Measurements from ENCODE around the gene MAN2A2.
"Not testable (repeated sequence)": the region's sequence is repeated elsewhere in the genome, so short reads cannot be mapped to it uniquely, and the experiment has no call there.

The MAN2A2 gene

GRCh38 chr15:90918034-90918788 lies 15.1 kb downstream of the MAN2A2 start:
- no peak for DNase-seq (ENCODE audit: low read depth, low spot score)

DNA sequence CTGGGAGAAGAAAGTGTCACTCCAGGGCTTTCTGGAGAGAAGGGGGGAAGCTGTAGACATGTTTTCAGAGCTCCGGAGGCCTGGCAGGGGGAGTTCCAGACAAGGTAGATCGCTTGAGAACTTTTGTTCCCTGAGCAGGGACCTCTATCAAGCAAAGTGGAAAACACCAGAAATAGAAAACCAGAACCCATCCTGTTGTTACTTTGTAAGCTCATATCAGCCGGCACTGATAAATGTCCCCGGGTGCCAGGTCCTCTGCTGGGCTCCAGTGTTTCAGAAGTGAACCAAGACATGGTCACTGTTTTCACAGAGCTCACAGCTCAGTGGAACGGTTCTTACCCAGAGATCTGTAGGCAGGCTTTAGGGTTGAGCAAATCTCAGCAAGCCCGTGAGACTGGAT lies 15.7 kb downstream of the MAN2A2 start:
- DNase-seq (ENCODE audit: low read depth, low spot score): no peak

- DNase-seq (ENCODE audit: low read depth, low spot score): no peak
Observed at GRCh38 chr15:90921887-90922286, 18.8 kb downstream of the MAN2A2 start.

- DNase-seq (ENCODE audit: low read depth, low spot score): not testable (repeated sequence)
Observed at GRCh38 chr15:90922712-90923322, 19.7 kb downstream of the MAN2A2 start.

- DNase-seq (ENCODE audit: low read depth, low spot score): no peak
Observed at GRCh38 chr15:90924375-90924774, 21.3 kb downstream of the MAN2A2 start.

GRCh38 chr15:90926766-90927165 lies 23.7 kb downstream of the MAN2A2 start:
- DNase-seq (ENCODE audit: low read depth, low spot score): not testable (repeated sequence)

DNA sequence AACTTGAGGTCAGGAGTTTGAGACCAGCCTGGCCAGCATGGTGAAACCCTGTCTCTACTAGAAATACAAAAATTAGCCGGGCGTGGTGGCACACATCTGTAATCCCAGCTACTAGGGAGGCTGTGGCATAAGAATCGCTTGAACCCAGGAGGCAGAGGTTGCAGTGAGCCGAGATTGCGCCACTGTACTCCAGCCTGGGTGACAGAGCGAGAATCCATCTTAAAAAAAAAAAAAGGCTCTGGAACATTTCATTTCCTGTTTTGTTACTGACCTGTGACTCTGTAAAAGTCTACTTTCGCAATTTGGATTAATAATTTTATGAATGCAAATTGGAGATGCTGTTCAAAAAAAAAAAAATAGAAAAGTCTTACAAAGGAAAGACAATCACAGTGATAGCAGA lies 25.0 kb downstream of the MAN2A2 start:
- not testable (repeated sequence) for DNase-seq (ENCODE audit: low read depth, low spot score)

DNA sequence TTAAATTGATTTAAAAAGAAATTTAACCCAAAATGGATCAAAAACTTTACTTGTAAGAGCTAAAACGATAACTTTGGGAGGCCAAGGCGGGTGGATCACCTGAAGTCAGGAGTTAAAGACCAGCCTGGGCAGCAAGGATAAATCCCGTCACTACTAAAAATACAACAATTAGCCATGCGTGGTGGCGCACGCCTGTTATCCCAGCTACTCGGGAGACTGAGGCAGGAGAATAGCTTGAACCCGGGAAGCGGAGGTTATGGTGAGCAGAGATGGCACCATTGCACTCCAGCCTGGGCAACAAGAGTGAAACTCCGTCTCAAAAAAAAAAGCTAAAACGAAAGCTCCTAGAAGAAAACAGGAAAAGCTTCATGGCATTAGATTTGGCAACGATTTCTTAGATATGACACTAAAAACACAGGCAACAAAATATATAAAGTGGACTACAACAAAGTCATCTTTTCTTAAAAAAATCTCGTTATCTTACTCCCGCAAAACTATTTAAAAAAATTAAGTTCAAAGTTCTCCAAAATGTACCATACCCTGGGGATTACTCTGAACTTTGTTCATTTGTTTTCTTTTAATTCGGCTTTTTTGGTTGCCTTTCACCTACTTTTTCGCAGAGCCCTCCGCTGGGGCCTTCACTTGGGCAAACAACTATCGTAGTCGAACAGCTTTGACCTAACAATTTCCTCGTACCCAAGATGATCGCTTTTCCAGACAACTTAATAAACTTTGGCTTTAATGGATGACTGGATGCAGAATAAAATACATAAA lies 26.3 kb downstream of the MAN2A2 start:
- no peak for DNase-seq (ENCODE audit: low read depth, low spot score)

DNA sequence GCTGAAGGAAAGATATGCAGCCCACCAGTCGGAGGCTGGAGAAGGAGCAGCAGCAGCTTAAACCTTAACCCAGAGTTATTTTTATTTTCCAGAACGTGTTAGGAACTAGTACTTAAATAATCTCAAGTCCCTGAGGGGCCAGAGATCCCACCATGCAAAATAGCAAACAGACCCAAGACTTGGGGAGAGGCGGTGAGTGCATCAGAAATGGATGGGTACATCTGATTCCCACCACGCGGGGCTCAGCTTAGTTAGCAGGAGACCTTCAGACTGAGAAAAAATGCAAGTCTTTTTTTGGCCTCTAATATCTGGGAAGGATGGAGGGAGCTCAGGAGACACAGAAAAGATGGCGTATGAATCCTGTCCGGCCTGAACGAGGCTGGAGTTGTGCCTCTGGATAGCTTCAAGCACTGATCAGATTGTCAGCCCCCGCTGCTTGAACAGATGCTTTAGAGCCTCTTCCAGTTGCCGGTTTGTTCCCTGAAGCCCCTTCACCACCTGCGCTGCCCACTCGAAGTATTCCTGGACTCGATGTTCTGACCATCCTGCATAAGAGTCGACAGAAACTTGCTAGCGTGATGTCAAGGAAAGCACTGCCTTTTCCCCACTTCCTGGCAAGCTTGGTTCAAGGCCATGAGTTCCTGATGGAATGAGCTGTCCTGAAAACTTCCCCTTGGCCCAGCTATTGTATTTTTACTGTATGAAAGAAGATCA lies 27.9 kb downstream of the MAN2A2 start:
- DNase-seq (ENCODE audit: low read depth, low spot score): no peak

- DNase-seq (ENCODE audit: low read depth, low spot score): no peak
Observed at GRCh38 chr15:90931575-90931827, 28.4 kb downstream of the MAN2A2 start.

DNA sequence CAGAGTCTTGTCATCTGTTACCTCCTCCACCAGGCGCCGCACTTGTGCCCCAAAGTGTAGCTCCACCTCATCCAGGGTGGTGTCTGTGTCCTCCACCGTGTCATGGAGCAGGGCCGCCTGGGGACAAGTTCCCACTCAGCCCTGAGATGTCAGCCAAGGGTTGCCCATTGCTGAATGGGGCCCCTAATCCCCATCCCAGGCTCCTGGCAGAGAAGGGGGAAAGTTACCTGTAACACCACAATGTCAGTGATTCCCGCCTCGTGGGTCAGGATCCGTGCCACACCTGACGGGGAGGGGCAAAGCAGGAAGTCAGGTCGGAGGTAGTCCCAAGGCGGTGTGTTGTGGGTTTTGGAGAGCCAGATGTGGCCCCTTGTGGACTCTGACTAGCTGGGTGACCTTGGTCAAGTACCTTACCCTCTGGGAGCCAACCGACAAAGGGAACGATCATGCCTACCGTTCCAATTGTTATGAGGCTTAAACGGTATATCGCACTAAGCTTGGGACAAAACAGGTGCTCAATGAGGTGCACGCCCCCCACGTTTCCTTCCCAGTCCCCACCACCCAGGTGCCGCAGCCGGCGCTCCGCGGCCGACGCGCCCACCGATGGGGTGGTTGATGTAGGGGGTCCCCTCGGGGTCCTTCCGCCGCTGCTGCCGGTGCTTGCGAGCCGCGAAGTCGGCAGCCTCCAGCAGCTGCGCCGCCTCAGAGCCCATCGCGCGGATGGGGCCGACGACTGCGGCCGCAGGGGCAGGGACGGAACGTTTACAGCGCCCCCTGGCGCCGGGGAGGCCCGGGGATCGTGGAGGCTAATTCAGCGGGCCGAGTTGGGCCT lies 28.9 kb downstream of the MAN2A2 start, which contains the start of gene HDDC3:
Gene HDDC3 (minus strand): TSS at position 722 of the 832 bp plus-strand sequence. CDS start 9 bp downstream, at position 713.
- peak; percentile 77 for DNase-seq (ENCODE audit: low read depth, low spot score)

GRCh38 chr15:90932660-90932991 lies 29.5 kb downstream of the MAN2A2 start:
- no peak for DNase-seq (ENCODE audit: low read depth, low spot score)

DNA sequence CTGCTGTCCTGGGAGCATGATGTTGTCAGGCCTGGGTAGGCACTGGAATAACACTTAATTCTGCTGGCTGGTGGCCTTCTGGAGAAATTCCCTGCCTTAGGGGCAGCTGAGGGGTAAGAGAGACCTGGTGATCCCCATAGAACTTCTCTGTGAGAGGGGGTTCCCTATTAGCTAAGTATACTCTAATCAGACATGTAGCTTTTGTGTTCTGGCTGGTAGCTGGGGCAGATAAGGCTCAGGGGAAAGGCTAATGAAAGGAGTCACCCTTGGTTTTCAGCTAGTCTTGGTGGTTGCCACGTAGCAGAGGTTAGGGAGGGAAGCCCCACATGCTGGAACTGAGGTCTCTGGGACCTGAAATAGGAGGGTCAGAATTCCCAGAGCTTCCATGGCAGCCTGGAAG lies 30.2 kb downstream of the MAN2A2 start:
- DNase-seq (ENCODE audit: low read depth, low spot score): no peak

DNA sequence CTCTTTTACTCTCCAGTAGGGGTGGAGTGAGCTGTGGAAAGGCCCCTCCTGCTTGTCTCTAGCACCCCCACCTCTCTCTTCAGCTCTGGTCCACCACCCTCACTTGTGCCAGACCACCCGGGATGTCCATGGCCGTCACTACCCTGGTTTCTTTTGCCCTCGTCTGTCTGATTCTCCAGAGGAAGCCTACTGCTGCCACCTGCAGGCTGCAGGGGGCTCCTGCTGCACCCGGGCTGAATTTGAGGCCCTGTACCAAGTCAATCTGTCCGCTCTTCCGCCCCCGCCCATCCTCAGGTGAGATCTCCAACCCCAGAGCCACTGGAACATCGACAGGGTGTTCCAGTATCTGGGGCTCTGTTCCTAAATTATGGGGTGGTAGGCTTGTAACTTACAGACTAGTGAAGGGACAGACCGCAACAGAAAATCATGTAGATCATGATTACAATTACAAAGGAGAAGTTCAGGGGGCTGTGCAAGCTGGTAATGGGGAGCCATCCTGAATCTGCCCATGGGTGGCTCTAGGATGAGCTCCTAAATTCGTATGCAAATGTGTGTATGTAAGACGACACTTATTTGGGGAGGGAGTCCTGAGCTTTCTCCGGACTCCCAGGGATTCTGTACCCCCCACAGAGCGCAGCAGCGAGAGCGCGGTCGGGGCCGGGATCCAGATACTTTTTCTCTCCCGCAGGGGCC lies 31.3 kb downstream of the MAN2A2 start:
- peak; percentile 70 for DNase-seq (ENCODE audit: low read depth, low spot score)

GRCh38 chr15:90934949-90935751 lies 32.0 kb downstream of the MAN2A2 start, which contains the start of gene UNC45A:
TSS of gene UNC45A (plus strand) at chr15:90935285. CDS start at chr15:90935325, 40 bp downstream.
- peak; percentile 94 for DNase-seq (ENCODE audit: low read depth, low spot score)

- no peak for DNase-seq (ENCODE audit: low read depth, low spot score)
Observed at GRCh38 chr15:90936823-90937222, 33.7 kb downstream of the MAN2A2 start.

DNA sequence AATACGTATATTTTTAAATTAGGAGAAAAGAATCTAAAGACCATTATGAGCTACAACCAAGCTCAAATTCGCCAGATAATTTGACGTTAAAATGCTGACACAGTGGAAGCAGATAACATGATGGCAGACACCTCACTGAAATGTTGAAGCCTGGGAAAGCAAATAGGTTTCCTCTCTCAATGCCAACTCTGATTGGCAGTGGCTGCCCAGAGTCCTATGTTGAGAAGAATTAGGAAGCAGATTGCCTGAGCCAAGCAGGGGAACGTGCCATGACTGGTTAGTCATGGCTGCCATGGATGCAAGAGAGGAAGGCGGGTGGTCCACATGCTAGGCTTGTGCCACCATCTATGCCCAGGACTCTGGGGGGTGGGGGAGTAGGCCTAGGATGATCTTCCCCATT lies 35.2 kb downstream of the MAN2A2 start:
- DNase-seq (ENCODE audit: low read depth, low spot score): no peak

- no peak for DNase-seq (ENCODE audit: low read depth, low spot score)
Observed at GRCh38 chr15:90939756-90940155, 36.7 kb downstream of the MAN2A2 start.

GRCh38 chr15:90941038-90941437 lies 37.9 kb downstream of the MAN2A2 start:
- no peak for DNase-seq (ENCODE audit: low read depth, low spot score)
